GM12875 (cell line): ENCODE results near the gene ARFGAP3.

ENCODE experiments used
- H3K4me3 ChIP-seq: one replicate; pipeline ENCODE4 v1.5.1; 2011; ENCODE audit warnings: low read depth, low read length, control low read depth
- TF ChIP-seq, protein P1 (sequence below): IDR thresholded peaks from 2 replicates; pipeline ENCODE4 v1.5.1; 2011; ENCODE audit warnings: low read depth, mild to moderate bottlenecking, control low read depth, inconsistent platforms, low read length, moderate library complexity, borderline replicate concordance; ENCODE audit not compliant: insufficient read depth

ARFGAP3 gene

DNA sequence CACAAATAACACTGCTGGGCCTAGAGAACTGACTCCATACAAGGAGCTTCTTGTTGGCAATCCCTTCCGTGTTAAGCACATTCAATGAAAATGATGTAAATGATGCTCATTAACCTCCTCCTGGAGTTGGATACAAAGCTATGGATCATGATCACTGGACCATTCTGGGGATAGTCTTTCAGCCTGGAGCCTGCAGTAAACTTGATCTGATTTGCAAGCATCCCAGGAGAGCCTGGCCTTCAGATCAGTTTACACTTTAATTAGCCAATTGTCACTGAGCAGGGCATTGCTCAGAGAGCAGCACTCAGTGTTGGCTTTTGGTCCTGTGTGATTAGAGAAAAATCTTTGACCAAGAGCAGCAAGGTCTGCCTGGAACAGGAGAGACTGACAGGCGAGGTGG is 45.6 kb downstream of the ARFGAP3 start:
- H3K4me3 ChIP-seq, result no peak overlapping the region
- TF ChIP-seq, protein P1, sequence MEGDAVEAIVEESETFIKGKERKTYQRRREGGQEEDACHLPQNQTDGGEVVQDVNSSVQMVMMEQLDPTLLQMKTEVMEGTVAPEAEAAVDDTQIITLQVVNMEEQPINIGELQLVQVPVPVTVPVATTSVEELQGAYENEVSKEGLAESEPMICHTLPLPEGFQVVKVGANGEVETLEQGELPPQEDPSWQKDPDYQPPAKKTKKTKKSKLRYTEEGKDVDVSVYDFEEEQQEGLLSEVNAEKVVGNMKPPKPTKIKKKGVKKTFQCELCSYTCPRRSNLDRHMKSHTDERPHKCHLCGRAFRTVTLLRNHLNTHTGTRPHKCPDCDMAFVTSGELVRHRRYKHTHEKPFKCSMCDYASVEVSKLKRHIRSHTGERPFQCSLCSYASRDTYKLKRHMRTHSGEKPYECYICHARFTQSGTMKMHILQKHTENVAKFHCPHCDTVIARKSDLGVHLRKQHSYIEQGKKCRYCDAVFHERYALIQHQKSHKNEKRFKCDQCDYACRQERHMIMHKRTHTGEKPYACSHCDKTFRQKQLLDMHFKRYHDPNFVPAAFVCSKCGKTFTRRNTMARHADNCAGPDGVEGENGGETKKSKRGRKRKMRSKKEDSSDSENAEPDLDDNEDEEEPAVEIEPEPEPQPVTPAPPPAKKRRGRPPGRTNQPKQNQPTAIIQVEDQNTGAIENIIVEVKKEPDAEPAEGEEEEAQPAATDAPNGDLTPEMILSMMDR, result no peak

DNA sequence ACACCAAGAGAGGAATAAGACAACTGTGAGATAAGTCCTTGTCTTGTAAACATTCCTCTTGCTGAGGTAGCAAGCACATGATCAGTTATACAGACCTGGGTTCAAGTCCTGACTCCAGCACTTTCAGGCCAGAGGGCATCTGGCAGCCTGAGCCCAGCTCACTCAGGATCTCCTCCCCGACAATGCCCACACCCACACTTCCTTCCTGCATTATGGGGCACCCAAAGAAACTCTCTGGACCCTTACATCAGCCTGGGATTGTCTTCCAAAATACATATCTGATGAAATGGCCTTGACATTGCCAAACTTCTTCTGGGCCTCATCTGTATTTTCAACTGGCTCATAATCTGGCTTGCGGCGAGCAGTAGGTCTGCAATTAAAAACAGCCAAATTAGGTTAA is 48.6 kb downstream of the ARFGAP3 start:
- no peak overlapping the region for H3K4me3 ChIP-seq
- TF ChIP-seq, protein P1, result no peak

DNA sequence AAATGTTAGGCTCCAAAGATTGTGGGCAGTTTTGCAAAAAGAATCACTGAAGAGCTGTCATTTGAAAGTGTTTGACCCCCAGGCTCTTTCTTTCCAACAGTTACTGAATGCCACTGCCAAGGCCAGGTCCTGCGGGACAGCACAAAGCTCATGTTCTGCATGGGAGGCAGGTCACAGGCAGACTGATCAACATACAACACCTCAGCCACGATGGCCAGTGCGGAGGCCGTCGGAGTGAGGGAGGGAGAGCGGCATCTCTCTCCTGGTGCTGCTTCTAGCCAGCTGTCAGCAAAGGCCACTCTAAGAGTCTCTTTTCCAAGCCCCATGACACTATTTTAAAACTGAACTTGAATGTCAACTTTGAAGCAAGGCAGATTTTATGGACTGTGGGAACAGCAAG is 49.9 kb downstream of the ARFGAP3 start:
- no peak overlapping the region for H3K4me3 ChIP-seq
- TF ChIP-seq, protein P1, result no peak

DNA sequence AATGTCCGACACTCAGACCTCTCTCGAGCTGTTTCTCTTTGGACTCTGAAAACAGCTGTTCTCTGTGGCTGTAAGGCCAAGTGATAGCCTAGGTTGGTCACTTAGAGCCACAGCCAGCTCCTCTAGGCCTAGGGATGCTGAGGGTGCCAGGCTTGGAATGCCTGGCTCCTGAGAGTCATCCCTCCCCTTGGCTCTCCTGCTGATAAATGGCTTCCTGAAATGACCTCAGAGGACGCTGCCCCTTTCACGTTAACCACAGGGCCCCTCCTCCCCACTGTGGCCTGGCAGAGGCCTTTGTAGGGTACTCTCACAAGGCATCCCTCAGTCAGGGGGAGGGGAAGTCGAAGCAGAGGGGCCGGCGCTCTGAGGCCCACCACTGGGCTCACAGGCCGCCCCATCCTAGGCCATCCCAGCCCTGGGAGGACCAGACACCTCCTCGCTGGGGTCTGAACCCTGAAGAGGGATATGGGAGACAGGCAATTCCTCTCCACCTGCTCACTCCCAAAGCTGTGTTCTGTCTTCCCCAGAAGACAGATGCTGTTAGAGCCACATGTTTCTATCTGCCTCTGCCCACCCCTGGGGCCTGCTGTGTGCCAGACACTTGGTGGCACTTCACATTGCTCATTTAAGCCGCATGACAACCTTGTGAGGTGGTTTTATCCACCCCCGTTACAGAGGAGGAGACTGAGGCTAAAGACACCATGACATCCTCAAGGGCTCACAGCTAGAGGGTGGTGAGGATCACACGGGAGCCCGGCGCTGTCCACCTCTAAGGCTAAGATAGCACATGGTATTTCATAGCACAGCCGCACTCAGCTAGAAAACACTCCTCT is 50.9 kb downstream of the ARFGAP3 start:
- TF ChIP-seq, protein P1, result no peak
- no peak overlapping the region for H3K4me3 ChIP-seq

DNA sequence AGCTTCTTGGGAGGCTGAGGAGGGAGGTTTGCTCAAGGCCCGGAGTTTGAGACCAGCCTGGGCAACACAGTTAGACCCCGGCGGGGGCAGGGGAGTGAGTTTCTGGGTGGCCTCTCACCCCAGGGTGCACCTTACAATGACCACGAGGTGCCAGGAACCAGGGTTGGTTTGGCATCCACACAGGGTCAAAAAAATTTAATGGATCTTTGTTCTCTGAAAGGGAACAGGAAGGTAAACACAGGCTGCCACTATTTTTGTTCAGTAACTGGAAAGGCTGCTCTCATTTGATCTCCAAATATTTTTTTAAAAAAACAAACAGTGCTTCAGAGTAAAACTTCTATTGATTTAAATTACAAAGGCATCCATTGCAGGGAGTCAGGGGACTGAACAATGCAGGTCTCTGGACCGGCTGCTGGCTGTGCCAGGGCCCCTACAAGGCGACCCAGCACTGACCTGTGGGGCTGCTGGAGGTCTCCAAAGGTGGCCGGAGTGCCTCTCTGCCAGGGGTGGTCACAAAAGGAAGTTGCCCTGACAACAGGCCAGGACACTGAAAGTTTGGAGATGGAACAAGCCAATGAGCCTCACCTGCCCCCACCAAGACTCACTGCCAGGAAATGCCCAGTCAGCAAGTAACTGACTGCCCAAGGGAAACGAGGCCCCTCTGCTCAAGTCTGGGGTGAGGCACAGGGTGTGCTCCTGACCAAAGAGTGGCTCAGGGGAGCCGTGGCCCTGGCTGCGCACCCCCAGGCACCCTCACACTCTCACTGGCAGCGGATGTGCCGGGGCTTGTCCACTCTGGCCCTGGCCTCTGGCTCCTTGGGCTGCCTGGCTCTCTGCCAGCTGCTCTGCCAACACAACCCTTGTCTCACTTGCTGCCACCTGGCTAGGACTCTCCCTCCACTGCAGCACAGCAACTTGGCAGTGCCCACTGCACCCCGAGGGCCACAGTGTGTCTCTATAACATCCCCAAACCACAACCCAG is 51.8 kb downstream of the ARFGAP3 start:
- TF ChIP-seq, protein P1, result no peak
- H3K4me3 ChIP-seq, result no peak overlapping the region

DNA sequence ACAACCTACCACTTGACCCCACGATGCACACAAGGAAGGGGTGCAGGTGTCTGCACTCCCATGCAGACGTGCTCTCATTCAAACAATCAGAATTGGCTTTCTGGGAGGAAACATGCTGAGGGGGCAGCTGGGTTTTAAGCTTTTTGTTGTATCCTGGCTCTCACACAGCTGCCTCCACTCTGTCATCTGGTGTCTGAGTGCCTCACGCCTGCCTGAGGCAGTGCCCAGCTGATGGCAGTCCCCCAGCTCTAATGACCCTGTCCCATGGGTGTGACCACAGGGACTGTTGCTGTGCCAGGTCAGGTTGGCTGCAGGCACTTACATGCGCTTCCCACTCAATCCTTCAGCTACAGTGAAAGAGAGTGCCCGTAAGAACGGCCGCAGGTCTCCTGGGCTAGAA is 53.7 kb downstream of the ARFGAP3 start:
- H3K4me3 ChIP-seq, result no peak overlapping the region
- TF ChIP-seq, protein P1, result no peak
